Left renal pelvis (tissue), 4 donors: ENCODE data around the gene RIMS4. TPM values are rescaled to one million over a fixed set of nuclear protein-coding genes. Genes with fewer than 3 reads are reported as not detected.
"Not testable (repeated sequence)": the region's sequence is repeated elsewhere in the genome, so short reads cannot be mapped to it uniquely, and the experiment has no call there.

Experiments used
- DNase-seq, 4 donors: peaks; one replicate each; pipeline ENCODE4 v3.0.0-alpha.2; 2013; ENCODE audit warnings: low read depth in 4 of 4, low spot score in 3 of 4
- polyA plus RNA-seq, 4 donors: library from polyadenylated mRNA; unstranded; fragments of 120-200 nt; gene quantifications; one replicate each; pipeline ENCODE4 v1.2.1, GENCODE V29; 2013; ENCODE audit not compliant: insufficient read length in 4 of 4

RIMS4 gene
- polyA plus RNA-seq, 4 donors, result 0.73 to 1.8 (median 0.99) TPM

GRCh38 chr20:44830995-44831394 is 20.6 kb upstream of the RIMS4 start:
- DNase-seq, result no peak

- DNase-seq, result no peak
Measured at GRCh38 chr20:44830523-44830922, 20.2 kb upstream of the RIMS4 start.

GRCh38 chr20:44829688-44830087 is 19.3 kb upstream of the RIMS4 start:
- DNase-seq, result no peak

- DNase-seq, result no peak
Measured at GRCh38 chr20:44828640-44829039, 18.3 kb upstream of the RIMS4 start.

- DNase-seq, result no peak
Measured at GRCh38 chr20:44827401-44827800, 17.1 kb upstream of the RIMS4 start.

GRCh38 chr20:44821576-44821975 is 11.2 kb upstream of the RIMS4 start:
- DNase-seq, result not testable (repeated sequence)

GRCh38 chr20:44819936-44820335 is 9.6 kb upstream of the RIMS4 start:
- no peak for DNase-seq

- no peak for DNase-seq
Measured at GRCh38 chr20:44817143-44817910, 7.0 kb upstream of the RIMS4 start.

- DNase-seq, result no peak
Measured at GRCh38 chr20:44814937-44815336, 4.6 kb upstream of the RIMS4 start.

- no peak for DNase-seq
Measured at GRCh38 chr20:44811150-44811685, 872 bp upstream of the RIMS4 start.

- no peak for DNase-seq
Measured at GRCh38 chr20:44810061-44810390, 320 bp downstream of the RIMS4 start.

- DNase-seq, result no peak
Measured at GRCh38 chr20:44809380-44810060, 826 bp downstream of the RIMS4 start.

- DNase-seq, result no peak
Measured at GRCh38 chr20:44807684-44808056, 2.7 kb downstream of the RIMS4 start.

- no peak for DNase-seq
Measured at GRCh38 chr20:44807051-44807683, 3.2 kb downstream of the RIMS4 start.

GRCh38 chr20:44805979-44806620 is 4.2 kb downstream of the RIMS4 start:
- DNase-seq, result peak; percentile 29 to 53 (median 31)

GRCh38 chr20:44805335-44805978 is 4.9 kb downstream of the RIMS4 start:
- DNase-seq, result no peak

GRCh38 chr20:44803383-44803941 is 6.9 kb downstream of the RIMS4 start:
- no peak for DNase-seq

GRCh38 chr20:44802702-44803101 is 7.6 kb downstream of the RIMS4 start:
- DNase-seq, result no peak

- DNase-seq, result no peak
Measured at GRCh38 chr20:44800391-44801046, 9.8 kb downstream of the RIMS4 start.

GRCh38 chr20:44799691-44800090 is 10.7 kb downstream of the RIMS4 start:
- DNase-seq, result no peak
